HepG2 (cell line): ENCODE data around the gene L3MBTL3. TPM values are rescaled to one million over a fixed set of nuclear protein-coding genes. Genes with fewer than 3 reads are reported as not detected.

Source experiments
- ATAC-seq: fragments of 200-7000 bp; cut with Tn5 transposase; 3 replicates; pipeline ENCODE4 v1.9.1; 2020; ENCODE audit warnings: mild to moderate bottlenecking, moderate library complexity
- BruUV-seq: library from RNA; stranded (reverse); fragments of 400-500 nt; replicated peaks from 2 replicates; lab custom pipeline; 2021; lab: Mats Ljungman, UMichigan
- CTCF ChIA-PET: fragments of 300-600 bp; formaldehyde crosslinking; extraction: SDS; loops from one replicate; lab custom pipeline; 2021; ENCODE audit warnings: low total read pairs, inconsistent platforms, low intra/inter-chr PET ratio; lab: Yijun Ruan, JAX
- POLR2A ChIA-PET: fragments of 350-600 bp; sonication (Branson Sonifier 250); formaldehyde crosslinking; loops from one replicate; lab custom pipeline; 2020; ENCODE audit warnings: antibody characterized with exemption, inconsistent platforms; lab: Yijun Ruan, JAX
- DNase-seq: peaks from one replicate; pipeline ENCODE4 v3.0.0-alpha.2; 2015; ENCODE audit warnings: low spot score
- FAIRE-seq: peaks from 3 replicates; lab custom pipeline; 2011; peaks lifted over from hg19 to GRCh38; lab: Jason Lieb, UNC
- H2AFZ ChIP-seq: one replicate; pipeline ENCODE4 v1.6.1; 2011; ENCODE audit warnings: low read length, inconsistent platforms
- H3K27ac ChIP-seq: fragments of 300-600 bp; 3 replicates; pipeline ENCODE4 v1.8.0; 2011; ENCODE audit warnings: mixed run types, mild to moderate bottlenecking, mixed read lengths, low read length, inconsistent platforms; ENCODE audit not compliant: insufficient read depth; ENCODE audit errors: extremely low read length
- H3K27me3 ChIP-seq, 2 experiments: fragments of 200-600 bp in 1 of 2; 2 replicates in 1 of 2; 3 replicates in 1 of 2; pipeline versions ENCODE4 v1.6.0 to v1.8.0; 2011; ENCODE audit warnings: low read length in 2 of 2, mild to moderate bottlenecking in 2 of 2, moderate library complexity in 2 of 2, inconsistent platforms in 1 of 2; ENCODE audit not compliant: insufficient read depth in 2 of 2, control insufficient read depth in 1 of 2
- H3K36me3 ChIP-seq, 2 experiments: fragments of 200-600 bp in 1 of 2; replicated peaks in 1 of 2; 2 replicates in 1 of 2; 3 replicates in 1 of 2; pipeline versions ENCODE4 v1.5.1 to v1.8.0; 2011; ENCODE audit warnings: low read length in 2 of 2, inconsistent platforms in 1 of 2; ENCODE audit not compliant: insufficient read depth in 2 of 2, control insufficient read depth in 1 of 2
- H3K4me1 ChIP-seq: 2 replicates; pipeline ENCODE4 v1.5.1; 2012; ENCODE audit warnings: low read length, inconsistent platforms; ENCODE audit not compliant: insufficient read depth
- H3K4me2 ChIP-seq: 2 replicates; pipeline ENCODE4 v1.6.0; 2011; ENCODE audit warnings: low read depth, low read length, inconsistent platforms
- H3K4me3 ChIP-seq, 3 experiments: fragments of 200-600 bp in 1 of 3; sonication (generic), shearing (Covaris generic) in 1 of 3; replicated peaks in 1 of 3; 2 replicates each; pipeline ENCODE4 v1.5.1; 2011 to 2016; ENCODE audit warnings: low read length in 3 of 3, inconsistent platforms in 2 of 3, low read depth in 2 of 3, mild to moderate bottlenecking in 2 of 3, control low read depth in 1 of 3, mixed read lengths in 1 of 3; ENCODE audit not compliant: insufficient read depth in 1 of 3
- H3K79me2 ChIP-seq: one replicate; pipeline ENCODE4 v1.6.1; 2011; ENCODE audit warnings: low read length, inconsistent platforms; ENCODE audit not compliant: insufficient read depth
- H3K9ac ChIP-seq: 2 replicates; pipeline ENCODE4 v1.6.0; 2011; ENCODE audit warnings: mild to moderate bottlenecking, low read depth, low read length, inconsistent platforms; ENCODE audit not compliant: insufficient read depth
- H3K9me3 ChIP-seq: 2 replicates; pipeline ENCODE4 v1.5.1; 2012; ENCODE audit warnings: mild to moderate bottlenecking, low read length
- H4K20me1 ChIP-seq: 2 replicates; pipeline ENCODE4 v1.6.0; 2011; ENCODE audit warnings: inconsistent platforms, mild to moderate bottlenecking, low read length, moderate library complexity; ENCODE audit not compliant: insufficient read depth
- HDAC6 ChIP-seq: fragments of 200-600 bp; sonication (generic); IDR thresholded peaks from 2 replicates; pipeline ENCODE4 v1.7.0; 2017; ENCODE audit warnings: mild to moderate bottlenecking, antibody characterized with exemption, low read length, low read depth
- MXD4 ChIP-seq: IDR thresholded peaks from 2 replicates; pipeline ENCODE4 v1.6.1; 2016; ENCODE audit warnings: mild to moderate bottlenecking, missing biosample characterization, missing genetic modification reagents
- NRL ChIP-seq: sonication (generic); formaldehyde crosslinking; IDR thresholded peaks from 2 replicates; pipeline ENCODE4 v1.5.0; 2020; ENCODE audit warnings: missing genetic modification reagents, mild to moderate bottlenecking, moderate library complexity, borderline replicate concordance
- PATZ1 ChIP-seq: sonication (generic); formaldehyde crosslinking; IDR thresholded peaks from 2 replicates; pipeline ENCODE4 v1.4.0; 2020; ENCODE audit warnings: missing genetic modification reagents
- PPARG ChIP-seq: conservative IDR thresholded peaks from 2 replicates; pipeline ENCODE4 v1.6.1; 2016; ENCODE audit warnings: missing biosample characterization, missing genetic modification reagents
- SKI ChIP-seq: fragments of 450-650 bp; IDR thresholded peaks from one replicate; pipeline ENCODE4 v1.6.1; 2018; ENCODE audit warnings: mild to moderate bottlenecking; ENCODE audit not compliant: partially characterized antibody
- SP140L ChIP-seq: sonication (generic); formaldehyde crosslinking; IDR thresholded peaks from 2 replicates; pipeline ENCODE4 v1.4.0; 2020; ENCODE audit warnings: missing genetic modification reagents, borderline replicate concordance
- SUZ12 ChIP-seq: fragments of 150-350 bp; IDR thresholded peaks from 2 replicates; pipeline ENCODE4 v1.6.1; 2014; ENCODE audit warnings: low read depth, low read length
- ZIK1 ChIP-seq: sonication (generic); formaldehyde crosslinking; IDR thresholded peaks from 2 replicates; pipeline ENCODE4 v1.5.0; 2020; ENCODE audit warnings: mild to moderate bottlenecking, low read depth, missing genetic modification reagents, borderline replicate concordance
- ZNF207 ChIP-seq: fragments of 450-650 bp; IDR thresholded peaks from 2 replicates; pipeline ENCODE4 v1.6.1; 2016; ENCODE audit warnings: antibody characterized with exemption, borderline replicate concordance
- ZNF253 ChIP-seq: sonication (generic); formaldehyde crosslinking; IDR thresholded peaks from 2 replicates; pipeline ENCODE4 v1.8.0; 2022; ENCODE audit warnings: mild to moderate bottlenecking, missing genetic modification reagents, borderline replicate concordance
- ZNF263 ChIP-seq: sonication (generic); formaldehyde crosslinking; IDR thresholded peaks from 2 replicates; pipeline ENCODE4 v1.4.0; 2020; ENCODE audit warnings: missing genetic modification reagents
- ZNF510 ChIP-seq: sonication (generic); formaldehyde crosslinking; IDR thresholded peaks from 2 replicates; pipeline ENCODE4 v1.4.0; 2020; ENCODE audit warnings: low read depth, mild to moderate bottlenecking, missing genetic modification reagents
- WGBS: methylation state at CpG from one replicate; pipeline ENCODE4 v1.1.6; 2017; ENCODE audit warnings: low lambda C conversion rate; 5-methylcytosine and 5-hydroxymethylcytosine counted together
- in situ Hi-C: cut with HindIII; loops from 2 replicates; pipeline ENCODE4 v1.10.0; 2017; ENCODE audit warnings: low pct_unique_long_range_greater_than_20kb; ENCODE audit not compliant: extremely low pct_ligation_motif_present
- intact Hi-C: fragments of 100-400 bp; cut with micrococcal nuclease; formaldehyde crosslinking; loops from one replicate; pipeline ENCODE4 v1.10.0; 2022; ENCODE audit not compliant: unreplicated experiment
- polyA plus RNA-seq, 8 experiments: library from polyadenylated mRNA; depleted of rRNA in 3 of 8; stranded (reverse) in 7 of 8; unstranded in 1 of 8; fragments of >200 nt; fragmentation: Illumina TruSeq in 4 of 8; extraction: Trizol in 4 of 8; gene quantifications; 2 replicates each; pipeline versions ENCODE4 v1.2.1 to v1.2.3, GENCODE V29; 2011 to 2016; ENCODE audit warnings: low read depth in 4 of 8, missing spikeins in 1 of 8, mixed read lengths in 1 of 8; ENCODE audit not compliant: insufficient read depth in 1 of 8
- total RNA-seq, 5 experiments: library from RNA; depleted of rRNA; stranded (reverse); fragments of >200 nt; fragmentation: Illumina TruSeq; extraction: Trizol; gene quantifications; 2 replicates each; pipeline ENCODE4 v1.2.3, GENCODE V29; 2016; ENCODE audit warnings: low read depth in 1 of 5
- TF ChIP-seq, protein P1 (sequence below): sonication (generic); formaldehyde crosslinking; IDR thresholded peaks from 2 replicates; pipeline ENCODE4 v1.8.0; 2022; ENCODE audit warnings: missing genetic modification reagents, mild to moderate bottlenecking, borderline replicate concordance
- TF ChIP-seq, protein P2 (sequence below): sonication (generic); formaldehyde crosslinking; IDR thresholded peaks from 2 replicates; pipeline ENCODE4 v1.8.0; 2023; ENCODE audit warnings: mild to moderate bottlenecking, missing genetic modification reagents
- TF ChIP-seq, protein P3 (sequence below): sonication (generic); formaldehyde crosslinking; IDR thresholded peaks from 2 replicates; pipeline ENCODE4 v1.8.1; 2022; ENCODE audit warnings: low read depth, mild to moderate bottlenecking, missing genetic modification reagents
- TF ChIP-seq, protein P4 (sequence below): sonication (generic); formaldehyde crosslinking; IDR thresholded peaks from 2 replicates; pipeline ENCODE4 v1.4.0; 2020; ENCODE audit warnings: missing genetic modification reagents

The L3MBTL3 gene
- total and polyA plus RNA-seq, 2 of the 13 experiments (the other 11 are each of a cell fraction or from before 2014, with no cell fraction given), result 1.5 to 2.5 TPM

DNA sequence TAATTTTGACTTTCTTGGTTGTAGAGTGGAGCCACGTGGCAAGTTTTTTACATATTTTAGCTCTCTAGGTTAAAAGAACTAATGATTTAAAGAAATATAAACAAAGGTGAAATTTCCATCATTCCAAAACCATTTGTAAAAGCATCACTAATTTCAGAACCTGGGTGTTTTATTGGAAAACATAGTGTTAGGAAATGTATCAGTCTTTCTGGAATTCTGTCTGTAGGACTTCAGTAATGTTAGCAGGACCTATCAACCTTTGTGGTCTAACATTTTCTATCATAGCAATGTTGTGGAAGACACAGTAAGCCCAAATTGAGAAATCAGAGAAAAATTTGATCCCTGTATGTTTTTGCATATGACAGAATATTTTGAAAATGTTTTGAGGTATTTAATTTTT lies 28.3 kb downstream of the L3MBTL3 start:
- no peak for ATAC-seq
- POLR2A ChIA-PET, result no interaction called here
- CTCF ChIA-PET, result no interaction called here
- no peak overlapping the region for H3K27ac ChIP-seq
- no peak overlapping the region for H2AFZ ChIP-seq
- no peaks in the 10 kb centered on the region for H3K27me3 ChIP-seq
- WGBS, result 32% methylated on average over 1 of the region's 1 CpG
- no peaks in the 10 kb centered on the region for H4K20me1 ChIP-seq
- TF ChIP-seq, protein P1, sequence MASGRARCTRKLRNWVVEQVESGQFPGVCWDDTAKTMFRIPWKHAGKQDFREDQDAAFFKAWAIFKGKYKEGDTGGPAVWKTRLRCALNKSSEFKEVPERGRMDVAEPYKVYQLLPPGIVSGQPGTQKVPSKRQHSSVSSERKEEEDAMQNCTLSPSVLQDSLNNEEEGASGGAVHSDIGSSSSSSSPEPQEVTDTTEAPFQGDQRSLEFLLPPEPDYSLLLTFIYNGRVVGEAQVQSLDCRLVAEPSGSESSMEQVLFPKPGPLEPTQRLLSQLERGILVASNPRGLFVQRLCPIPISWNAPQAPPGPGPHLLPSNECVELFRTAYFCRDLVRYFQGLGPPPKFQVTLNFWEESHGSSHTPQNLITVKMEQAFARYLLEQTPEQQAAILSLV (CRISPR knock-in tag), result no peak
- TF ChIP-seq SKI (no peak), ZNF510 (CRISPR knock-in tag) (no peak), PPARG (CRISPR knock-in tag) (no peak), SUZ12 (no peak), ZNF263 (CRISPR knock-in tag) (no peak), ZIK1 (CRISPR knock-in tag) (no peak), MXD4 (CRISPR knock-in tag) (no peak), HDAC6 (no peak), NRL (CRISPR knock-in tag) (no peak), ZNF207 (no peak), ZNF253 (CRISPR knock-in tag) (no peak), PATZ1 (no peak), SP140L (CRISPR knock-in tag) (no peak)
- TF ChIP-seq, protein P2, sequence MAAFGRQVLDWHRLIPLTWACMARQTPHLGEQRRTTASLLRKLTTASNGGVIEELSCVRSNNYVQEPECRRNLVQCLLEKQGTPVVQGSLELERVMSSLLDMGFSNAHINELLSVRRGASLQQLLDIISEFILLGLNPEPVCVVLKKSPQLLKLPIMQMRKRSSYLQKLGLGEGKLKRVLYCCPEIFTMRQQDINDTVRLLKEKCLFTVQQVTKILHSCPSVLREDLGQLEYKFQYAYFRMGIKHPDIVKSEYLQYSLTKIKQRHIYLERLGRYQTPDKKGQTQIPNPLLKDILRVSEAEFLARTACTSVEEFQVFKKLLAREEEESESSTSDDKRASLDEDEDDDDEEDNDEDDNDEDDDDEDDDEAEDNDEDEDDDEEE (CRISPR knock-in tag), result no peak
- TF ChIP-seq, protein P3, sequence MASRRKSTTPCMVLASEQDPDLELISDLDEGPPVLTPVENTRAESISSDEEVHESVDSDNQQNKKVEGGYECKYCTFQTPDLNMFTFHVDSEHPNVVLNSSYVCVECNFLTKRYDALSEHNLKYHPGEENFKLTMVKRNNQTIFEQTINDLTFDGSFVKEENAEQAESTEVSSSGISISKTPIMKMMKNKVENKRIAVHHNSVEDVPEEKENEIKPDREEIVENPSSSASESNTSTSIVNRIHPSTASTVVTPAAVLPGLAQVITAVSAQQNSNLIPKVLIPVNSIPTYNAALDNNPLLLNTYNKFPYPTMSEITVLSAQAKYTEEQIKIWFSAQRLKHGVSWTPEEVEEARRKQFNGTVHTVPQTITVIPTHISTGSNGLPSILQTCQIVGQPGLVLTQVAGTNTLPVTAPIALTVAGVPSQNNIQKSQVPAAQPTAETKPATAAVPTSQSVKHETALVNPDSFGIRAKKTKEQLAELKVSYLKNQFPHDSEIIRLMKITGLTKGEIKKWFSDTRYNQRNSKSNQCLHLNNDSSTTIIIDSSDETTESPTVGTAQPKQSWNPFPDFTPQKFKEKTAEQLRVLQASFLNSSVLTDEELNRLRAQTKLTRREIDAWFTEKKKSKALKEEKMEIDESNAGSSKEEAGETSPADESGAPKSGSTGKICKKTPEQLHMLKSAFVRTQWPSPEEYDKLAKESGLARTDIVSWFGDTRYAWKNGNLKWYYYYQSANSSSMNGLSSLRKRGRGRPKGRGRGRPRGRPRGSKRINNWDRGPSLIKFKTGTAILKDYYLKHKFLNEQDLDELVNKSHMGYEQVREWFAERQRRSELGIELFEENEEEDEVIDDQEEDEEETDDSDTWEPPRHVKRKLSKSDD, result no peak
- TF ChIP-seq, protein P4, sequence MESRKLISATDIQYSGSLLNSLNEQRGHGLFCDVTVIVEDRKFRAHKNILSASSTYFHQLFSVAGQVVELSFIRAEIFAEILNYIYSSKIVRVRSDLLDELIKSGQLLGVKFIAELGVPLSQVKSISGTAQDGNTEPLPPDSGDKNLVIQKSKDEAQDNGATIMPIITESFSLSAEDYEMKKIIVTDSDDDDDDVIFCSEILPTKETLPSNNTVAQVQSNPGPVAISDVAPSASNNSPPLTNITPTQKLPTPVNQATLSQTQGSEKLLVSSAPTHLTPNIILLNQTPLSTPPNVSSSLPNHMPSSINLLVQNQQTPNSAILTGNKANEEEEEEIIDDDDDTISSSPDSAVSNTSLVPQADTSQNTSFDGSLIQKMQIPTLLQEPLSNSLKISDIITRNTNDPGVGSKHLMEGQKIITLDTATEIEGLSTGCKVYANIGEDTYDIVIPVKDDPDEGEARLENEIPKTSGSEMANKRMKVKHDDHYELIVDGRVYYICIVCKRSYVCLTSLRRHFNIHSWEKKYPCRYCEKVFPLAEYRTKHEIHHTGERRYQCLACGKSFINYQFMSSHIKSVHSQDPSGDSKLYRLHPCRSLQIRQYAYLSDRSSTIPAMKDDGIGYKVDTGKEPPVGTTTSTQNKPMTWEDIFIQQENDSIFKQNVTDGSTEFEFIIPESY (CRISPR knock-in tag), result no peak
- in situ Hi-C loops, result no loop called here
- H3K9me3 ChIP-seq, result no peaks in the 10 kb centered on the region
- H3K9ac ChIP-seq, result no peak overlapping the region
- H3K4me2 ChIP-seq, result no peak overlapping the region
- no peak for FAIRE-seq
- BruUV-seq, result no TSS peak
- no peaks in the 10 kb centered on the region for H3K79me2 ChIP-seq
- H3K36me3 ChIP-seq, result no peaks in the 10 kb centered on the region
- H3K4me1 ChIP-seq, result peaks cover 9% of the 10 kb centered on the region
- intact Hi-C loops, result loop anchor here (10.0 kb wide), 1 partner anchor 238 kb away; no protein-coding TSS in a partner anchor
- no peak for DNase-seq
- no peak overlapping the region for H3K4me3 ChIP-seq
